GM18507 (cell line): ENCODE results near the gene MYH11.

Source experiments
- DNase-seq: peaks from one replicate; pipeline ENCODE4 v3.0.0; 2011; ENCODE audit warnings: low read depth; ENCODE audit not compliant: insufficient read length; ENCODE audit errors: extremely low spot score
- FAIRE-seq: peaks from 2 replicates; lab custom pipeline; 2011; peaks lifted over from hg19 to GRCh38; lab: Jason Lieb, UNC

Gene MYH11

DNA sequence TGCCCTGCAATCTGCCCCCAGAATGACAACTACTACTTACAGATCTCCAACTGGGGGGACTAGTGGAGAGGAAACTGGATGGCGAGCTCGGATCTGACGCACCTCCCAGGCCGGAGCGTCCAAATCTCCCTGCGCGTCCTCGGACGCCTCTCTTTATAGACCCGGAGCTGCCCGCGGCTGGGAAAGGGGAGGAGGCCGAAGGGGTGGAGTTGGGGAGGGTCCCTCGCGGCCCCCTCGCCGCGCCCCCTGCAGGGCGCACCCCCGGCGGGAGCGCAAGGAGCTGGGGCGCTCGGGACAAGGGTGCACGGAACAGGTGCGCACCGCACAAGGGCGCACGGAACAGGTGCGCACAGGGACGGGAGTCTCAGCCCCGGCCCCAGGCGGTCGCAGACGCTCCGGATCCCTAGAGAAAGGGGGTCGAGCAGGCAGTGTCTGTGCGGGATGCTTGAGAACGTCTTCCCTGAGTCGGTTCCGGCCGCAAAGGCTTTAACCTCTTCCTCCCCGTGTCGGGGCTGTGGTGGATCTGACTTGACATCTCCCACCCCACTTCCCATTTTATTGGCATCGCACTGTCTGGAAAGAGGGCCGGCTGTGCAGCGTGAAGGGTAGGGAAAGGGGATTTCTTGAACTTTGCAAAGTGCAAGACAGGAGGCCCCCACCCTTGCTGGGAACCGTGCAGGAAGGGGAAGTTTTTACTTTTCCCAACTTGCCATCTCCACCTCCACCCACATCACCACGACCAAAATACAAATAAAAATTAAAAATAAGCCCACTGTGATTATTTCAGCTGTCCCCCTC lies at the start of gene MYH11:
Gene MYH11, minus strand, starts transcription at position 128 of the 798 bp plus-strand sequence. CDS start 18,776 bp downstream, outside the sequence.
- no peak for FAIRE-seq
- DNase-seq, result no peak

DNA sequence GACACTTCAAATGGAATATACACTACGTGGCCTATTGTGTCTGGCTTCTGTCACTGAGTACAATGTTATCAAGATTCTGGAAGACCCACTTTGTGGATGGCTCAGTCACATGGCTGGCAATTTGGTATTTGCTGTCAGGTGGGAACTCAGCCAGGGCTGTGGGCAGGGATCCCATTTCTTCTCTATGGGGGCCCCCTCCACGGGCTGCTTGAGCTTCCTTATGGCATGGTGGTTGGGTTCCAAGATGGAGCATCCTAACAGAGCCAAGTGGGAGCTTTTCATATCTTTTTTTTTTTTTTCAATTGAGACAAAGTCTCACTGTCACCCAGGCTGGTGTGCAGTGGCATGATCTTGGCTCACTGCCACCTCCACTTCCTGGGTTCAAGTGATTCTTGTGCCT lies 49.6 kb upstream of the MYH11 start:
- FAIRE-seq (no peak), DNase-seq (no peak)

DNA sequence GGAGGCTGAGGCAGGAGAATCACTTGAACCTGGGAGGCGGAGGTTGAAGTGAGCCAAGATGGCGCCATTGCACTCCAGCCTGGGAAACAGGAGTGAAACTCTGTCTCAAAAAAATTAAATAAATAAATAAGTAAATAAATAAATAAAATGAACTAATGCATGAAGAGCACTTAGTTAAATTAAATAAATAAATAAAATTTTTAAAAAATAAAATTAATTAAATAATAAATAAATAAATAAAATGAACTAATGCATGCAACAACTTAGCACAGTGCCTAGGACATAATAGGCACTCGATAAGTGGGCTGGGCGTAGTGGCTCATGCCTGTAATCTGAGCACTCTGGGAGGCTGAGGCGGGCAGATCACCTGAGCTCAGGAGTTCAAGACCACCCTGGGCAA lies 47.1 kb upstream of the MYH11 start:
- no peak for FAIRE-seq
- DNase-seq, result no peak

DNA sequence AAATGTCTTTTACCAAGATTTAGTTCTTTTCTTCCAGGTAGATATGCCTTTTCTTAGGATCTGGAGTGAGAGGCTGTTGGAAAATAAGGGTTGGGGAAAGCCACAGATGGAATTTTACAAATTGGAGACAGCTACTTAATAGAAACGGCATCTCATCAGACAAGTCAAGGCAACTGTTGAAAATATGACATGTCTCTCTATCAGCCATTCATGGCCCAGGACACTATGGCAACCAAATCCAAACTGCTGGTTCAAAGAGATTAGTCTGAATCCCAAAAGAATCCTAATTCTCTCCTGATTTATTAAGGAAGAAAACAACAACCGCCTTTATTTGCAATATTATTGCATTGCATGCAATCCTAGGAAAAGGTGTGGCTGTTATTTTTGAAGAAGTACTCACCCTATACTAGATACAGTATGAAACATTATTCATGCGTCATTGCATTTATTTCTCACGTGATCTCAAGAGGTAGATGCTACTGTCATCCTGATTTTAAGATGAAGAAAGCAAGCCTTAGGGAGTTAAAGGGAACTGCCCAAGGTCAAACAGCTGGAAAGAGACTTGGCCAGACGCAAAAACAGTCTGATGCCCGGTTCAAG lies 44.2 kb upstream of the MYH11 start:
- DNase-seq (no peak), FAIRE-seq (no peak)

DNA sequence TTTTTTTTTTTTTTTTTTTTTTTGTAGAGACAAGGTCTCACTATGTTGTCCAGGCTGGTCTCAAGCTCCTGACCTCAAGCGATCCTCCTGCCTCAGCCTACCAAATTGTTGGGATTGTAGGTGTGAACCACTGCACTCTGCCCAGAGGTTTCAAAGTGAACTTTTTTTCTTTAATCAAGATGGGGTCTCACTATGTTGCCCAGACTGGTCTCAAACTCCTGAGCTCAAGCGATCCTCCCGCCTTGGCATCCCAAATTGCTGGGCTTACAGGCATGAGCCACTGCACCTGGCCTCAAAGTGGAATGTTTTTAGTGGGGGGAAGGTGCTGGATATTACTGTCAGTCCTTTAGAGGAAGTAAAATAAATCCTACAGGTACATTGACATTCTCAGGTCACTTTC lies 43.5 kb upstream of the MYH11 start:
- FAIRE-seq, result no peak
- DNase-seq, result no peak

DNA sequence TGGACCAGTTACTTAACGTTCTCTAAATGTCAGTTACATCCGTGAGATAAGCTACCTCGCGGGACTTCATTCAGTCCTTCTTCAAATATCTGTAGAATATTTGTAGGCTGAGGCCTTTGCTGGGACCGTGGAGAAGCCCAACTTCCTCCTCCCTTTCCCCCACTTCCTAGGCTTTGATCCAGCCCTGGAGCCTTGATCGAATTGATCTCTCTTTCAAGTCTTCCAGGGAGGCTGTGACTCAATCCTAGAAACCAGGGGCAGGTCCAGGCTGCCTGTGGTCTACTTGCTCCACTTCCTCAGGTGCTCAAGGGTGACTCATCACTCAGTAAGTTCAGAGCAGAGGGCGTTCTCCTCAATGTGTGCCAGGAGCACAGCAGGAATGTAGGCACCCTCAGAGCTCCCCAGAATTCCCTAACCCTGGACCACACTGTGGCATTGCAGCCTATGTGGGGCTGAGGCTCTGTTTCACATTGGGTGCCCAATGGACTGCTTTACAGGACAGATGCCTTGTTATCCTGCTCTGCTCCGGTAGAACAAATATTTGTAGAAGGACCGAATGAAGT lies 42.8 kb upstream of the MYH11 start:
- FAIRE-seq (peak; percentile 77), DNase-seq (no peak)

DNA sequence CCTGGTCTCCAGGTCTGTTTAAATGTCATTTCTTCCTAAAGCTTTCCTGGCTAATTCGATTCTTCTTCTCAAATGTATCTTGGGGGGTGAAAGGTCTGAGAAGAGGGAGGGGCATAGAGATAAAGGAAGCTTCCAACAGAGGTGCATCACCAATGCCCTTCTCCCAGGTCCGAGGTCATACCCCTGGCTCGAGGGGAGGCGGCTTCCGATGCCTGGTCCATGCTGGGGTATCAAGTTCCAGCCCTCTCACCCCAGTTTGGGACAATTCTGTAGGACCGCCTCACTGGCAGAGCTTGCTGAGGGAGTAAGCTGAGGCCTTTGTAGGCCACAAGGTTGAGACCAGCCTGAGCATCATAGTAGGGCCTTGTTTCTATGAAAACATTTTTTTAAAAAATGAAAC lies 41.8 kb upstream of the MYH11 start:
- FAIRE-seq (no peak), DNase-seq (no peak)

DNA sequence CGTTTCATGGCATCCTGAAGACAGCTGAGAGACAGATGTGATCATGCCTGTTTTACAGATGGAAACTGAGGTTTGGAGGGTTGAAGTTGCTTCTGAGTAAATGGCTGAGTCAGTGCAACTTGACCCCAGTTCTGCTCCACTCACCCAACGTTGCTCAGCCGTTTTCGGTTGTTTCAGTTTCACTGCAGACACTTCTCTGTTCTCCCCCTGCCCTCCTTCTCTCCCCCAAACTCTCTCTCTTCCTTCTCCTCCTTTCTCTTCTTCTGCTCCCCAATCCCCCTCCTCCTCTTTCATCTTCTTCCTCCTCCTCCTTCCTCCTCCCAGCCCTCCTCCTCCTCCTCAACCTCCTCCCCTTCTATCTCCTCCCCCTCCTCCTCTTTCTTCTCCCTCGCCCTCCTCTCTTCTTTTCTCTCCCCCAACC lies 41.0 kb upstream of the MYH11 start:
- DNase-seq, result peak; percentile 46

DNA sequence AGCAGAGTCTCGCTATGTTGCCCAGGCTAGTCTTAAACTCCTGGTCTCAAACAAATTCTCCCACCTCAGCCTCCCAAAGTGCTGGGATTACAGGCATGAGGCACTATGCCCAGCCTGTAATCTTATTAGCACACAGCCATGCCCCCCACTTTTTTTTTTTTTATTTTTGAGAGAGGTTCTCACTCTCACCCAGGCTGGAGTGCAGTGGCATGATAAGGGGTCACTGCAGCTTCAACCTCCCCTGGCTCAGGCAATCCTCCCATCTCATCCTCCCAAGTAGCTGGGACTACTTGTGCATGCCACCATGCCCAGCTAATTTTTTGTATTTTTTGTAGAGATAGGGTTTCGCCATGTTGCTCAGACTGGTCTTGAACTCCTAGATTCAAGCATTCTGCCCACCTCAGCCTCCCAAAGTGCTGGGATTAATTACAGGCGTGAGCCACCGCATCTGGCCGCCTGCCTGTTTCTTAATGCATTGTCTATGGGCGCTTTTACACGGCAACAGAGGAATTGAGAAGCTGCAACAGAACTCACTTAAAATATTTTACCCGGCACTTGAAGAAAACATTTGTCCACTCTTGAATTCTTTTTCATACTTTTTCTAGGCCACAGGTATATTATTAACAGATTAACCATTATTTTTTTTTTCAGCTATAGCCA lies 40.4 kb upstream of the MYH11 start:
- FAIRE-seq, result no peak
- no peak for DNase-seq

More for the DNA sequence above, 41.0 kb upstream of the MYH11 start:
- peak; percentile 89 for FAIRE-seq

DNA sequence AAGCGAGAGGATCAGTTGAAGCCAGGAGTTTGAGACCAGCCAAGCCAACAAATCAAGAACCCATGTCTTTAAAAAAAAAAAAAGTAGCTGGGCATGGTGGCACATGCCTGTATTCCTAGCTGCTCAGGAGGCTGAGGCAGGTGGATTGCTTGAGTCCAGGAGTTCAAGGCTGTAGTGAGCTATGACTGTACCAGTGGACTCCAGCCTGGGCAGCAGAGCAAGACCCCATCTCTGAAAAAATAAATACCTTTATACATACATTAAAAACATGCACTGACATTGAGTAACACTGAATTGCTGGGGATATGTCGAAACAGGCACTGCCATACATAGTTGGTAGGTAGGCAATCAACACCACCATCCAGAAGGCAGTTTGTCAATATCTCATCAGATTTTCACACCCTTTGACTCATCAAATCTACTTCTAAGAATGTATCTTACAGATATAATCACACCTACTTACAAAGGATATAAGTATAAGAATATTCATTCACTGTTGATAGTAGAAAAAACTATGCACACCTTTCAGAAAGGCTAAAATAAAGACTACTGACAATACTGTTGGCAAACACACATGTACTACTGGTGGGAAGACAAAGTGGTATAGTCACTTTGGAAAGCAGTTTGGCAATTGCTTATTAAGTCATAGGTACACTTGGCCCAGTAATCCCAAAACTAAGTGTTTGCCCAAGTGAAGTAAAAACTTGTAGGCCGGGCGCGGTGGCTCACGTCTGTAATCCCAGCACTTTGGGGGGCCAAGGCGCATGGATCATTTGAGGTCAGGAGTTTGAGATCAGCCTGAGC lies 37.9 kb upstream of the MYH11 start:
- DNase-seq (no peak), FAIRE-seq (no peak)

DNA sequence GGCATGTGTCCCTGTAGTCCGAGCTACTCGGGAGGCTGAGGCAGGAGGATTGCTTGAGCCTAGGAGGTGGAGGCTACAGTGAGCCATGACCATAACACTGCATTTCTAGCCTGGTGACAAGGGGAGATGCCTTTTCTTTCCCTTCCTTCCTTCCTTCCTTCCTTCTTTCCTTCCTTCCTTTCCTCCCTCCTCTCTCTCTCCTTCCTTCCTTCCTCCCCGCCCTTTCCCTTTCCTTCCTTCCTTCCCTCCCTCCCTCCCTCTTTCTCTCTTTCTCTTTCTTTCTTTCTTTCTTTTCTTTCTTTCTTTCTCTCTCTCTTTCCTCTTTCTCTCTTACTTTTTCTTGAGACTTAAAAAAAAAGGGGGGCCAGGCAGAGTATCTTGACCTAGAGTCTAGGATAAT lies 34.7 kb upstream of the MYH11 start:
- no peak for DNase-seq
- no peak for FAIRE-seq

DNA sequence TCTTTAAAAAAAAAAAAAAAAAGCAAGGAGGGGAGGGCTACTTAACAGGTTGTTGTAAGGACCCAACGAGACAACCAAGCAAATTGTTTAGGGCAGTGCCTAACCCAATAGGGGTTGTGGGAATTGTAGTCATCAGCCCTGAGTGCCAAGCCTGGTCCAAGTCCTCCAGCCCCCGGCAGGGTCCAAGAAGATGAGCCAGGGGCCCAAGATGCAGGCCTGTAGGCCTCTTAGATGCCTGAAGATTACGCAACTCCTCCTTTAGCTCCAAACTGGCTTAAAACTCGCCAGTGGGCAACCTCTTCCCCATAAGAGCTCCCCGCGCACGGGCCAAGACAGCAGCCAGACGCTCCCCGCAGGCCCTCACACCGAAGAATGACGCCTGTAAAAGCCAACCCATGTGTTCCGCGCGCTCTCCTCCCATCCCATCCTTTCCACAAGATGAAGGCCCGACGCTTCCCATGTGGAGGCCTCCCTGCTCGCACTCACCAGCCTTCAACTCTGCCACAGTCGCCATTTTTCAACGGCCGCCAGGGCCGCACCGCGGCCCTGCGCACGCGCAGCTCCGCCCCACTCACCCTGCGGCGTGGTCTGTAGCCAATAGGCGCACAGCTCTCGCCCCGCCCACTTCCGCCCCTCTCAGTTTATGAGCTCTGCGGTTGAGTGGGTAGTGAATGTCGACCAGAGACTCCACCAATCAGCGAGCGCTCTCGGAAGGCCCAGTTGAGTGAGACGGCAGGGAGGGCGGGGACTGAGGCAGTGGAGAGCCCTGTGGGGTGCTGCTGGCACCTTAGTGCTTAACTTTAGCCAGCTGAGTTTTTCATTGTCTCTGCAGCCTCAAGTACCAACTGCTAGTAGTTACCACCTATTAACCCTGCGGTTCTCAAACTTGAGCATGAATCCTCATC lies 31.5 kb upstream of the MYH11 start, which contains the start of gene CEP20:
Gene CEP20, minus strand, starts transcription at position 532 of the 905 bp plus-strand sequence. Its CDS starts 18 bp downstream, at position 514.
- DNase-seq (peak; percentile 100), FAIRE-seq (peak; percentile 99)

DNA sequence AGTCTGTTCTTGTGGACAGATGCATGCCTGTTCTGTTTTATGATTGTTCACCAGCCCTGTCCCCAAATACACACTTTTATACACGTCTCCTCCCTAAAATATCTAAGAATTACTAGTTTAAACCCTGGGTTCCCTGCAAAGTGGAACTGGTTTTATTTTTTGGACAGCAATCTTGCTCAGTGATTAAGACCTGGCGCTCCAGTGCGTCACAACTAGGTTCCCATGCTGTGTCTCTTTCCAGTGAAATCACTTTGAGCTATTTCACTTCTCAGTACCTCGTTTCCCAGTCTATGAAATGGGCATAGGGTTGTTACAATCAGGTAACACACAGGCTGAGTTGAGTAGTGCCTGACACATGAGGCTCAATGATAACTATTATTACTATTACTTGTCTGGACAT lies 30.5 kb upstream of the MYH11 start:
- FAIRE-seq (no peak), DNase-seq (no peak)

DNA sequence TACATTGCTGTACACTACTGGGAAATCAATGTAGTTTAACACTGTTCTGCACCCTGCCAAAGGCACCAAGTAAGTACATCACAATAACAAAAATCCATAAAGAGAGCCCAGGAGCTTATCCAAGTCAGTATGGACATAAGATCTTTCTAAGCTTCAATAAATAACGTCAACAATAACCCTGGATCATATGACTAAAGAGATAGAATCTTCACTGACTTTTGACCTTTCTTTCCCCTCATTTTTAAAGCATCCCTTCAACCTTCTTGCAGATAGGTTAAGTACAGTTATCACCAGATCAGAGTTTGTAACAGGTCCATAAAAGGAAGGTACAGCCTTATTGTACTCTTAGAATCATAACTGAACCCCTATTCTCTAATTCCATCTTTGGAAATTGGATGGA lies 29.2 kb upstream of the MYH11 start:
- FAIRE-seq (no peak), DNase-seq (no peak)

DNA sequence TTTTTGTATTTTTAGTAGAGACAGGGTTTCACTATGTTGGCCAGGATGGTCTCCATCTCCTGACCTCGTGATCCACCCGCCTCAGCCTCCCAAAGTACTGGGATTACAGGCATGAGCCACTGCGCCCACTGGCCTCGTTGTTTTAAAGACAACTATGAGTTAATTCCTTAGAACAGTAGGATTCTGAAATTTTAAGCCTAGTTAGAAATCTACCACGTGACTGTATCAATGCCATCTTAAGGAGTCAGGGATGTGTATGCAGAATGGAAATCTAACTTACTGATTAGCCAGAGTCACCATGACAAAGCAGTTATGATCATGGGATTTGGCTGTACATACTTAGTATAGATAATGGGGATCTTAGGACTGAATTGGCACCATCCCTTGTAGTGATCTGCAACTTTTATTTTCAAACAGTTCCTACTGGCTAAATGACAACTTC lies 28.8 kb upstream of the MYH11 start:
- no peak for DNase-seq
- FAIRE-seq, result no peak

DNA sequence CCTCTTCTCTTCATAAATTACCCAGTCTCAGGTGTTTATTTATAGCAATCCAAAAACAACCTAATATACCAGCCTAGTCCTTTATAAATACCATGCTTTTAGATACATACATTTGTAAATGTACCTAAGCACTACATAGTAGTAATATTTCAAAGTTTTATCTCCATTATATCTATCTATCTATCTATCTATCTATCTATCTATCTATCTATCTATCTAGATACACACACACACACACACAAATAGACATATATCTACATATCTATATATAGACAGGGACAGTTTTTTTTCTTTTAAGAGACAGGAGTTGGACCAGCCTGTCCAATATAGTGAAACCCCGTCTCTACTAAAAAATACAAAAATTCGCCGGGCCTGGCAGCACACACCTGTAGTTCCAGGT lies 25.7 kb upstream of the MYH11 start:
- no peak for FAIRE-seq
- DNase-seq, result no peak

DNA sequence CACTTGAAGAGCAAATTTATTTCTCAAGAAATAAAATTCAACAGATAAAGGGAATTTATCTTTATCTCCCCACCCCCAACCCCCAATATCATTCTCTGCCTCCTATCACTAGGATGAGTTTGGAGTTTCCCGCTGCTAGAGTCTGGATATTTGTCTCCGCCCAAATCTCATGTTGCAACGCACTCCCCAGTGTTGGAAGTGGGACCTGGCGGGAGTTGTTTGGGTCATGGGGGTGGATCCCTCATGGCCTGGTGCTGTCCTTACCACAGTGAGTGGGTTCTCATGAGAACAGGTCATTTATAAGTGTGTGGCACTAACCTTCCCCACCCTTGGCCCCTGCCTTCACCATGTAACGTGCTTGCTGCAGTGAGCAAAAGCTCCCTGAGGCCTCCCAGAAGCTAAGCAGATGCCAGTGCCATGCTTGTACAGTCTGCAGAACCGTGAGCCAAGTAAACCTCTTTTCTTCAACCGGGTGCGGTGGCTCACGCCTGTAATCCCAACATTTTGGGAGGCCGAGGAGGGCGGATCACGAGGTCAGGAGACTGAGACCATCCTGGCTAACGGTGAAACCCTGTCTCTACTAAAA lies 25.1 kb upstream of the MYH11 start:
- FAIRE-seq (no peak), DNase-seq (no peak)
